ENCODE measurements around the gene THADA. TPM values are rescaled to one million over a fixed set of nuclear protein-coding genes. Genes with fewer than 3 reads are reported as not detected.

The THADA gene
- total RNA-seq, 1 donor from 2014 or later: 22.8 TPM

- peak; percentile 82 to 83 for DNase-seq (ENCODE audit: low read depth in 2 of 2)
Observed at GRCh38 chr2:43226955-43227829, 368.6 kb downstream of the THADA start.

- DNase-seq (ENCODE audit: low read depth in 2 of 2): peak; percentile 96 to 98
Observed at GRCh38 chr2:43226558-43226954, 369.3 kb downstream of the THADA start, which contains the start of gene ZFP36L2. TSS of gene ZFP36L2 (minus strand) at chr2:43226606. CDS start at chr2:43226315, 291 bp downstream.

GRCh38 chr2:43225788-43226557 lies 369.9 kb downstream of the THADA start:
- peak; percentile 80 to 86 for DNase-seq (ENCODE audit: low read depth in 2 of 2)

DNA sequence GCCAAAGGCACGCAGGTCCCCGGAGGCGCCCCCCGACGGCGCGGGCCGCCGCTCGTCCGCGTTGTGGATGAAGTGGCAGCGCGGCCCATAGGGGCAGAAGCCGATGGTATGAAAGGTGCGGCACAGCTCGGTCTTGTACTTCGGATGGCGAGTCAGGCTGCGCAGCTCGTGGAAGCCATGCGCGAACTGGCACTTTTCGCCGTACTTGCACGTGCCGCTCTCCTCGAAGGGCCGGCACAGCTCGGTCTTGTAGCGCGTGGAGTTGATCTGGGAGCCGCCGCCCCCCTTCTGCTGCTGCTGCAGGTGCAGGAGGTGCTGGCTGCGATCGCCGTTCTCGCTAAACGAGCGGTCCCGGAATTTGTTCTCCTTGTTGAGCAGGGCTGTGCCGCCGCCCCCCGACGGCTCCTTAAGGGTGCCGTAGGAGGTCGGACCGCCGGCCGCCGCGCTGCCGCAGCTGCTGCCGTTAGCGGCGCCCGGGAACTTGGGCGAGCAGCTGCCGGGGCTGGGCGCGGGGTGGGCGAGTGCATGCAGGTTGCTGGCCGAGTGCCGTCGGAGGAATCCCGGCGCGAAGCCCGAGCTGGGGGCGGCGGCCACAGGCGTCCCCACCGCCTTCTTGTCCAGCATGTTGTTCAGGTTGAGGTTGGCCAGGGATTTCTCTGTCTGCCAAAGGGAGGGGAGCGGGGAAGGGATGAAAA lies 370.6 kb downstream of the THADA start:
- DNase-seq (ENCODE audit: low read depth in 2 of 2): peak; percentile 79 to 82

DNA sequence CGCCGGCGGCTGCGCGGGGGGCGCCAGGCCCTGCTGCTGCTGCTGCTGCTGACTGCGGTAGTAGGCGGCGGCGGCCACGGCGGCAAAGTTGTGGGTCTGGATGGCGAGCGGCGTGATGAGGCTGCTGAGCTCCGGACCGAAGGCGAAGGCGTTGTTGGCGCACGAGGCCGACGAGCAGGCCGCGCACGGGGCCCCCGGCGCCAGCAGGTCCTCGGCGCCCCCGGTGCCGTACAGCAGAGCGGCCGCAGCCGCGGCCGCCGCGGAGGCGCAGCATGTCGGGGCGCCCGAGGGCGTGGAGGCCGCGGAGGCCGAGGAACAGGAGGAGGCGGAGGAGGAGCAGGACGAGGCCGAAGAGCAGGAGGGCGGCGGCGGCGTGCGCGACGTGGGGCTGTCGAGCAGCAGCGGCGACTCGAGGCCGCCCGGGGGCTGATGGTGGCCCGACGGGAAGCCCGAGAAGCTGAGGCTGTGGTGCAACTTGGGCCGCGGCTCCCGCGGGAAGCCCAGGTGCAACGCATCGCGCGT lies 371.2 kb downstream of the THADA start:
- DNase-seq (ENCODE audit: low read depth in 2 of 2): peak; percentile 44 to 69

GRCh38 chr2:43224131-43224570 lies 371.7 kb downstream of the THADA start:
- peak; percentile 82 to 83 for DNase-seq (ENCODE audit: low read depth in 2 of 2)

DNA sequence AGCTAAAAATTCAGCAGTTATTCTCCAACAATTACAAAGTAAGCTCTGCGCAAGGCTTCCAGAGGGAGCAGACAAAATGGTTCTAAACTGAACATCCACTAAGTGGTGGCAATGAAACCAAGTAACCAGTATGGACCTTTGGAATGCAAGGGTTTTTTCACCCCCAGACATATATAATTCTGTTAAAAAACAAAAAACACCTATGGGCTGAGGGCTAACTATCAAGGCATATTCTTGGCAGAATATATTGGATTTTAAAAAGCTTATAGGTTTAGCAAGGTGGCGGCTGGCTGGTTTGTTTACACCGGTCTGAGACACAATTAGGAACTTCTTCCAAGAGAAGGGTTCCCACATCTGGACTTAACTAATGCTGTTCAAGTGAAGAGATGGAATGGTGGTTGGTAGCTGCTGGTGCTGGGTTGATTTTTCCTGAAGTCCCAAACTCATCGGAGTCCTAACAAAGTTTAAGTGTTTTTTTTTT lies 372.3 kb downstream of the THADA start:
- DNase-seq (ENCODE audit: low read depth in 2 of 2): peak; percentile 31 to 52

- peak; percentile 25 to 53 for DNase-seq (ENCODE audit: low read depth in 2 of 2)
Observed at GRCh38 chr2:43222475-43223309, 373.1 kb downstream of the THADA start.

GRCh38 chr2:43221763-43222474 lies 373.9 kb downstream of the THADA start:
- DNase-seq (ENCODE audit: low read depth in 2 of 2): peak; percentile 92 to 93

- peak; percentile 67 to 87 for DNase-seq (ENCODE audit: low read depth in 2 of 2)
Observed at GRCh38 chr2:43221124-43221762, 374.6 kb downstream of the THADA start.

DNA sequence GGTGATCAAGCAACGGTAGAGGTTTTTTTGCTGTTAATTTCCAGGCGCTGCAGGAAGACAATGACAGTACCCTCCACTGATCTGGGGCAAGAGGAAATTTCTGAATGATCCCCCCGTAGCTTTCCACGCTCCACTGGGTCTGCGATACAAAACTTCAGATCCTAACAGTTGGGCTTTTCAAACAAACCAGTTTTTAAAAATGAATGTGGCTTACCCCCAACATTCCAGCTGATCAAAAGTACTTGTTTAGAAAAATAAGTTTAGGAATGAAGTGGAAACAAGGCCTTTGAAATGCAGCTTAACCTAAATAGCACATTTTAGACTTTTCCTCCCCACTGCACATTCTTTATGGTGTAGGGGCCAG lies 375.1 kb downstream of the THADA start:
- no peak for DNase-seq (ENCODE audit: low read depth in 2 of 2)

DNA sequence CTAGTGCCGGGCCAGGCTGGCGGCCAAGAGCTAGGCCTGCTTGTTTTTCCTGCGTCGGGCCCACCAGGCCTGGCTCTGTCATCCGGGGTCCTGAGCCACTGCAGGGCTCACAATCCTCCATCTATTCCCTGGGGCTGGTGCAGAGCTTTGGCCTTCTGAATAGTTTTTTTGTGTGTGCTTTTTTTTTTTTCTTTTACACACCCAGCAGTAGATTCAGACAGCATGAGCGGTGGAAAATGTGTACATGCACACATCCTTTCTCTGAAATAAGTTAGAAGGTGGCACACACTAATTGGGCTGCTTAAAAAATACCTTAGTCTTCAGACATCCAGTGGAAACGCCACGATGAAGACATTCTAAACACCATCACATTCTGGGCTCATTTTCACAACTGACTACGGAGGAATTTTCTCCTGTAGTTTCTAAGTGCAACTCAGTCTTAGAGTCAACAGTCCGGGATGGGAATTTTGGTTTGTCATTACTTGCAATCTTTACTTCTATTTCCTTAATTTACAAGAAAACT lies 375.5 kb downstream of the THADA start:
- peak; percentile 29 to 79 for DNase-seq (ENCODE audit: low read depth in 2 of 2)

DNA sequence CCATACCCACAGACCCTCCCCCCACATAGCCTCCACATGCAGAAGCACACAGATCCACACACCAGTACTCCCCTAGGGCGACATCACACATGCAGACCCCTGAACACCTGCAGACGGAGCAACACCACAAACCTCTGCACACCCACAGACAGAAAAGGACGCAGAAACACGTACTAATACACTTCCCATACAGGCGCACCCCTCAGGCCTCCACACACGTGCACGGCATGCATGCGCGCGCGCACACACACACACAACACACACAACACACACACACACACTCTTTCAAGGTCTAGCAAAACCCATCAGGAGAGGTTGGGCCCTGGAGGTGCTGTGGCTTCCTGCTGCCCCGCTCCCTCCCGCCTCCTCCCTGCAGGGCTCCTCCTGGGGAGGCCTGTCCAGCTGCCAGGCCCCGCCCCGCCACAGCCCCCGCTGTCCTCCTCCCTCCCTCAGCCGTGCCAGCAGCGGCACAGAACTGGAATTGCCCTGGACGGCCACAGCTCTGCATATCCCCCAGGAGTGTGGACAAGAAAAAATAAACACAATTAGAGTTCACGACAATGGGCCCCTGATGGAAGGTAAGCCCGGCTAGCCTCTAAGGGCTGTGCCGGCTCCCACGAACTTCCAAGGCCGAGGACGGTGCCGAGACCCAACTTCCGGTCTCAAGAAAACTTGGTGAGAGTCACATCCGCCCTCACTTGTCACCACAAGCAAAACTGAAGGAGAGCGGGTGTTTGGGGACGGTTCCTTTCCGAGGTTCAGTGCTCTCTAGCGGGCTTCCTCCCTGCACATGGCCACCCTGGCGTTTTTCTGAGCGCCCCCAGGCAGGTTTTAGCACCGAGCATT lies 376.2 kb downstream of the THADA start:
- peak; percentile 80 to 89 for DNase-seq (ENCODE audit: low read depth in 2 of 2)

- peak; percentile 24 to 56 for DNase-seq (ENCODE audit: low read depth in 2 of 2)
Observed at GRCh38 chr2:43218702-43219382, 377.0 kb downstream of the THADA start.

GRCh38 chr2:43218155-43218701 lies 377.6 kb downstream of the THADA start:
- no peak for DNase-seq (ENCODE audit: low read depth in 2 of 2)

DNA sequence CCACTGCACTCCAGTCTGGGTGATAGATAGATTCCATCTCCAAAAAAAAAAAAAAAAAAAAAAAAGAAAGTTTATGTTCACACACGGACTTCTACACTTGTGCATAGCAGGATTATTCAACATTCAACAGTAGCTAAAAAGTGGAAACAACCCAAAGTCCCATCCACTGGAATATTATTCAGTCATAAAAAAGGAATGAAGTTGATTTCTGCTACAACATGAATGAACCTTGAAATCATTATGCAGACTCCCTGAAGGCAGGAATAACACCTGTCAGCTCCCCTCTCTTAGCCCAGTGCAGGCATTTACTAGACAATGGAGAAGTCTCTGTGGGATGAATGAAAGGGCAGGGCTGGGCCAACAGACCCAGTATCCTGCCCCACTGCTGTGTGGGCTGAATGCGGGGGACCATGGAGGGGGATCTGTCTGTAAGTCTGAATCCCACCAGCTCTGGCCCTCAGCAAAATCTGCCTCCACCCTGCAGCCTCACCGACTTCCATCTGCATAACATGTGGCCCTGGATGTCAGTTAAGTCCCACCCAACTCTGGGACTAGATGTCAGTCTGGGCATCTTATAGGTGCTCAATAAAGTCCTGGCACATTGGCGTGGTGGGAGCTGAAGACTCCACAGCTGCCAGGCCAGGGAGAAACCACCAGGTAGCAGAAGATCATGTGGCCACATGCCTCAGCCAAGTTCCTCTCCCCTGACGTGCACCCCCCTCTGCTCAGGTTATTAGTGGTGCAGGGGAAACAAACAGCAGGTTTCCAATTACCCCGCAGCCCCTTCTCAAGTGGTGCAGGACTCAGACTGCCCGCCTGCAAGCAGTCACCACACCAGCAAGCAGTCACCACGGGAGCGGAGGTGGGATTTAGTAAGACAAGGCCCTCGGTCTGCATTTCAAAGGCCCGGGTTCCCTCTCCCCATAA lies 378.3 kb downstream of the THADA start:
- no peak for DNase-seq (ENCODE audit: low read depth in 2 of 2)
